CD4-positive, alpha-beta T cell treated with Interleukin-17A for 1 hour (primary cell): ENCODE results near the gene ARHGEF3.

ENCODE experiments used
- DNase-seq: peaks from one replicate; pipeline ENCODE4 v3.0.0-alpha.2; 2020

ARHGEF3 gene

GRCh38 chr3:56819016-56819809 is 17.5 kb upstream of the ARHGEF3 start:
- no peak for DNase-seq

- no peak for DNase-seq
Measured at GRCh38 chr3:56818156-56818985, 16.6 kb upstream of the ARHGEF3 start.

GRCh38 chr3:56817646-56818045 is 15.9 kb upstream of the ARHGEF3 start:
- DNase-seq = no peak

GRCh38 chr3:56816061-56816460 is 14.3 kb upstream of the ARHGEF3 start:
- no peak for DNase-seq

- no peak for DNase-seq
Measured at GRCh38 chr3:56815589-56815988, 13.8 kb upstream of the ARHGEF3 start.

GRCh38 chr3:56813653-56813960 is 11.9 kb upstream of the ARHGEF3 start:
- DNase-seq = no peak

GRCh38 chr3:56812754-56813652 is 11.3 kb upstream of the ARHGEF3 start:
- DNase-seq = no peak

GRCh38 chr3:56811546-56812202 is 9.9 kb upstream of the ARHGEF3 start:
- DNase-seq = no peak

- no peak for DNase-seq
Measured at GRCh38 chr3:56810577-56811545, 9.1 kb upstream of the ARHGEF3 start.

GRCh38 chr3:56806407-56806806 is 4.7 kb upstream of the ARHGEF3 start:
- DNase-seq = no peak

- DNase-seq = no peak
Measured at GRCh38 chr3:56802790-56803189, 1.0 kb upstream of the ARHGEF3 start.

GRCh38 chr3:56802378-56802745 is 613 bp upstream of the ARHGEF3 start:
- no peak for DNase-seq

- peak; percentile 37 for DNase-seq
Measured at GRCh38 chr3:56800832-56801661, 702 bp downstream of the ARHGEF3 start.

- DNase-seq = peak; percentile 80
Measured at GRCh38 chr3:56800130-56800831, 1.5 kb downstream of the ARHGEF3 start.

GRCh38 chr3:56799251-56799882 is 2.4 kb downstream of the ARHGEF3 start:
- peak; percentile 87 for DNase-seq

- DNase-seq = no peak
Measured at GRCh38 chr3:56796996-56797395, 4.8 kb downstream of the ARHGEF3 start.

GRCh38 chr3:56796202-56796601 is 5.5 kb downstream of the ARHGEF3 start:
- peak; percentile 43 for DNase-seq

GRCh38 chr3:56795829-56796185 is 5.9 kb downstream of the ARHGEF3 start:
- DNase-seq = no peak

- DNase-seq = no peak
Measured at GRCh38 chr3:56795097-56795828, 6.5 kb downstream of the ARHGEF3 start.
